NCI-H446 treated with DMSO at 0.1 percent for 48 hours (cell line): ENCODE results near the gene FAM174B.

Experiments
- DNase-seq: peaks from one replicate; lab custom pipeline; 2025; lab: John Stamatoyannopoulos, UW

Gene FAM174B

DNA sequence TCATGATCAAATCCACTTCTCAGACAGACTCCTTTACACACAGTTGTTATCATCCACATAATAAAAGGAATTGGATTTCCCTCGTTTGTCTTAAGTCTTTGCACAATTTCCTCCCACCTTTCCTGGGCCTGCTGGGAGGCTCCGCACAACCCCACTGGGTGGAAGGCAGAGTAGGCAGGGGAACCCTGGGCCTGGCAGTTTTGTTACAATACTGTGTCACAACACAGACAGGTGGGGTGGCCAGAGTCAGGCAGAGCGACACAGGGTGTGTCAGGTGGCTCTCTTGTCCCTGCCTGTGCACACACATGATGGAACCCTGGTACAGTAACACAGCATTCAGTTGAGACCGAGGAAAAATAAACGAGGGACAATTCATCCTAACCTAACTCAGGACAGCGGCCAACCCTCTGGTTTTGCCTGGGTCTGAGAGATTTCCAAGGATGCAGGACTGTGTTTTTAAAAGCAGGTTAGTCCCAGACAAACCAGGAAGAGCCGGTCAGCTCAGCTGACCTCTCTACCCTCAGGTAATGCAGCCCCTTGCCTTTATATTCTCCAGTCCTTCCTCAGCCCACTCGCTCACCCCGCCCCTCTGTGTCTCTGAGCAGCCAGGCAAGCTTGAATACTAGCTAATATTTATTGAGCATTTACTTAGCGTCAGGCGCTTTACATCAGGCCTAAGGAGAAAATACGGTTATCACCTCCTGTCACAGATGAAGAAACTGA, 8.8 kb upstream of the FAM174B start:
- DNase-seq = no peak

DNA sequence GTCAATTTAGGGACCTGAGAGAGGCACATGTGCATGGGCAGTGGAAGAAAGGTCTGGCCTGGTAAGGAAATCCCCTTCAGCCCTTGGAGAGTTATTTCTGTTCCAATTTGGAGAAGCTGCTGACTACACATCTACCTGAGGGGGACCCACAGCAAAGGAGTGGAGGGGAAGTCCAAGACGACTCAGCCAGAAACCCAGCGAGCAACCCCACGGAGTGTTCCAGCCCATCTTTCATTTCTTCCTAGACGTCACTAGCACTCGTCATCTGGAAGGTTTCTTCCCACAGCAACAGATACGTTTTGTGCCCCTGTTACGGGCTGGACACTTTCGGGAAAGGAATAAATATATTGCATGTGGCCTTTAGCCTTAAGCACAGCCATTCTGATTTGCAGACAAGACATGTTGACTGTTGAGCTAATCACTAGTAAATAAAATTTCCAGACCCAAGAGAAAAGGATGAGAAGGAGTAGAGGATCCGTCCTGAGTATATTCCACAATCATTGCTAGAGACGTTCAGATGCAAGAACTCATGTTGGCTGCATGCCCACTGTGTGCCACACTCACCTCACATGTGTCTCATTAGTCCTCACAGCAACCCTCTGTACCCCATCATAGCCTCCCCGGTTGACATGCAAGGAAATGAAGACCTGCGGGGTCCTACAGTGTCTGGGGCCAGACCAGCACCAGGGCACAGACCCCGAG, 7.8 kb upstream of the FAM174B start:
- no peak for DNase-seq

DNA sequence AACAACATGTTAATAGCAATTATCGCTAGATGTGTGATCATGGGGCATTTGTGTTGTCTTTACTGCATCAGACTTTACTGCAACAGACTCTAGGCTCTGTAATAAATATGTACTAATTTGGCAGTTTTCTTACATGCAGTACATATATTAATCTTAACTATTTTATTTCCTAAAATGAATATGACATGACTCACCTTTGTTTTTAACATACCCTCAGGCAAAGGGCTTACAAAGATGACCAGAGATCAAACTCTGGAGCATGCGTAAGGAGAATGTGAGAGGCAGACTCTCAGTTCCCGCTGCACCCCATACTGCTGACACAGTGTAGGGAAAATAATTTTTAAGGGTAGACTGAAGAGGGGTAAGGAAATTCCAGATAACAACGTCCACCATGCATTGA, 7.2 kb upstream of the FAM174B start:
- DNase-seq = no peak

DNA sequence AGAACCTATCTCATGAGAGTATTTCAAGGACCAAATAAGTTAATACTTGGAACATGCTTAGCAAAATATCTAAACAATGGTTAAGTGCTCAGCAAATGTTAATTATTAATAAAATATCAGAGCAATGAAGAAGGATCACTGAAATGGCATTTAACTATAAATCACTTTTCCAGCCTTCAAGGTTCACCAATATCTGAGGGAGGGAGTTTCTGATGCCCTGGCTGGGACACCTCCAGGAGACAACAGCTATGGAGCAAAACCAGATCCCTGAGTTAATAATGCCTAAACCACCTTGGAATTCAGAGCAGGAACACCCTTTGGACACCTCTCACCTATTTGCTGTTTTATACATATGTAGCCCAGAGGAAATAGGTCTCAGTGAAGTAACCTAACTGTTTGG, 6.4 kb upstream of the FAM174B start:
- DNase-seq = no peak

DNA sequence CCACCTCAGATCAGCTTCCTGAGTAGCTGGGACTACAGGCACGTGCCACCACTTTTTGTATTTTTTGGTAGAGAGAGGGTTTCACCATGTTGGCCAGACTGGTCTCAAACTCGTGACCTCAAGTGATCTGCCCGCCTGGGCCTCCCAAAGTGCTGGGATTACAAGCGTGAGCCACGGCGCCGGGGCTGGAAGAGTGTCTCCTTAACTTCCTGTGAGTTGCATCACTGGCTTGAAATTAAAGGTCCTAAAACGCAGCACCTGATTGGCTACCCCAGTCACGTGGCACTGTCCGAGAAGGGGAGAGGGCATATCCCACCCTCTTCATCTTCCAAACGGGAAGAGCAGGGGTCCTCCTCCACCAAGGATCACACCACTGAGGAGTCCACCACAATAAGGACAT, 5.5 kb upstream of the FAM174B start:
- no peak for DNase-seq

DNA sequence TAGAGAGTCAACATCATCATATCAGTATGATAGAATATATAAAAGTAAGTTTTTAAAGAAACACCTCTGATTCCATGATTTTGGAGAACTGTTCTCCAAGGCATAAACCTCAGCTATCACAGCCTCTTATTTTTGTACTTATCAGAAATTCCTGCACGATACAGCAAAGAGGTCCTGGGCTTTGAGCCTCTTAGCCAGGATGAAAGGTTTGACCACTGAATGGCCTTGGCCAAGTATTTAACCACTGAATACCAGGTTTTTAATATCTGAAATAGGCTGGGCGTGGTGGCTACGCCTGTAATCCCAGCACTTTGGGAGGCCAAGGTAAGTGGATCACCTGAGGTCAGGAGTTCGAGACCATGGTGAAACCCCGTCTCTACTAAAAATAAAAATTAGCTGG, 1.9 kb upstream of the FAM174B start:
- no peak for DNase-seq

DNA sequence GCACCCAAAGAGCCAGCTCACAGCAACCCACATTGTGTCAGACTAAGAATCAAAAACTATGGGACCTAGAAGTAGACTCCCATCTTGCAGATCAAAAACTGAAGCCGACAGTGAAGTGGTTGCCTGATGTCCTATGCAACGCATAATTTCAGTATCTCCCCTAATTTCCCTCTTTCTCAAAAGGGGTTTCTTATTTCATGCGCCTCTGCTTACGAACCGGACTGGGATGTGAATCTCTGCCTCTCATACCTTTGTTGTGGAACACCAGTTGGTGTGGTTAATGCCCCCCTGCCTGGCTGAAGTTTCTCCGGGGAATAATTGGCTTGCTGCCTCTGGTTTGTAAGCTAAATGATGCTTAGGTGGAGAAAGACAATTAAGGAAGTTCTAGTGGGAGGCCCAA, 514 bp upstream of the FAM174B start:
- no peak for DNase-seq

DNA sequence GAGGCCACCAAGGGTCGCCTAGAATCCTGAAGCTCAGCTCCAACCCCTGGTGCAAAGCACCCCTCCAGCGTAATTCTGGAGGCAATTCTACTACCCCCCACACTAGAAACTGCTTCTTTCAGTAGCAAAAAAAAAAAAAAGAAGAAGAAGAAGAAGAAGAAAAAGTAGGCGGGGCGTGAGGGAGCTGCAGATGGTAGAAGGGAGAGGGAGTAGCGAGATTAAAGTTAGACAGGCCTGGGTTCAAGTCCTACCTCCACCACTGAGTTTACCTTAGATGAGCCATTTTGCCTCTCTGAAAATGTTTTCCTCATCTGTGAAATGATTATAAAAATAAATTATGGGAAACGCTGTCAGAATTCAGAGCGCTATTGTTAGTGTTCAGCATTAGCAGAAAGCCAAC, 913 bp downstream of the FAM174B start:
- no peak for DNase-seq

DNA sequence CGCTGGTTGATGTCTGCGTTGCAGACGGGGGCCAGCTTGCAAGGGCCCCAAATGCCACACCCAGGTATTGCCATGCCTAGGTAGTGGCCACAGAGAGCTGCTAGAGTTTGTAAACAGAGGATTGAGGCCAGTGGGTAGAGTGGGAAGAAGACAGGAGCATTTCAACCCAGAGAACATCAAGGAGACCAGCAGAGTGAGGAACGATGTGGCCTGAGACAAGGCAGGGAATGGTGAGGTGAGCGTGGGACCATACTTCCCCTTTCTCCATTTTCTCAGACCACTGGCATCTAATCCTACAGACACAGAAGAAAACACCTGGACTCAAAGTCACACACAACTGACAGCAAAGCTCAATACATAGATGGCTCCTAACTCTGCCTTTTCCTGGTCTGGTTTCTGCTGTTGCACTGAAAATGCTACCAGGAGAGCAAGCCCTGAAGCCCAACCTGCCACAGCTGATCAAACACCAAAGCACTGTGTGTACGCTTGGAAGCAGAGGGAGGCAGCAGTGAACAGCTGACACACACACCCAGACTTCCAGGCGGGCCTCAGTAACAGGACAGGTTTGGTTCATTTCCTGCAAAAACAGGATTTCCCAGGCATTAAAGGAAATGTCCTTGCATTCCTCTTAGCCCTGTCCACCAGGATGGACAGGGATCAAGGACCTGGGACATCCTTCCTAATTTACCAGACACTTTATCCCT, 1.6 kb downstream of the FAM174B start:
- no peak for DNase-seq

DNA sequence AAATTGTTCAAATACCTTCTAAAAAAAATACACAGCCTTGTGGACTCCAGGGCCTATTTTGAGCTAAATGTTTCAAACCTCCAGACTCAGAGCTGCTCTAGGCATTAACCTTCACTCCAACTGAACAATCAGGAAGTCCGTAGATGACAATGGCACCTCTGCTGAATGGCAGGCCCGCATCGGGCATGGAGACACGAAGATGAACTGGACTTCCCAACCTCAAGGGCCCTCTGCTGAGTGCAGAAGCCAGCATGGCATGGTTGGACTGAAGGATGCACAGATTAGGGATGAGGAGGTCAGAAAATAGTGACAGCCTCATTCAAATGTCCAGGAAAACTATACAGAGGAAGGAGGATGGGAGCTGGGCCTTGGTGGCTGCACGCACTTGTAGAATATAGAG, 2.2 kb downstream of the FAM174B start:
- DNase-seq = no peak

DNA sequence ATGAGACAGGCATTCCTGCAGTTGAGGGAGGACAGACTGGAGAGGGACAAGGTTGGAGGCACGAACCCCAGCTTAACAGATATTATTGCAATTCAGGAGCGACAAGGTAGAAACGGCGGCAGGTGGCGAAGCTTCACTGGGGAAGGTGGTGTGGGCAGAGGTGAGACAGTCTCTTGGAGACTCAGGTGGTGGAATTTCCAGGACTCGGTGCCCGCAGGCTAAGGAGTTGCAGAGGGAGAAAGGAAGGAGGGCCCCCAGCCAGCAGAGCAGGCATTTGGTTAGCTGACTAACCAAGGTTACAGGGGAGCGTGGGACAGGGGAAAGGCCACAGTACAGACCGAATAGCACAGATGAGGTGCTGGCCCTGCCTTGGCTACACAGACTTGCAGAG, 3.0 kb downstream of the FAM174B start:
- no peak for DNase-seq

DNA sequence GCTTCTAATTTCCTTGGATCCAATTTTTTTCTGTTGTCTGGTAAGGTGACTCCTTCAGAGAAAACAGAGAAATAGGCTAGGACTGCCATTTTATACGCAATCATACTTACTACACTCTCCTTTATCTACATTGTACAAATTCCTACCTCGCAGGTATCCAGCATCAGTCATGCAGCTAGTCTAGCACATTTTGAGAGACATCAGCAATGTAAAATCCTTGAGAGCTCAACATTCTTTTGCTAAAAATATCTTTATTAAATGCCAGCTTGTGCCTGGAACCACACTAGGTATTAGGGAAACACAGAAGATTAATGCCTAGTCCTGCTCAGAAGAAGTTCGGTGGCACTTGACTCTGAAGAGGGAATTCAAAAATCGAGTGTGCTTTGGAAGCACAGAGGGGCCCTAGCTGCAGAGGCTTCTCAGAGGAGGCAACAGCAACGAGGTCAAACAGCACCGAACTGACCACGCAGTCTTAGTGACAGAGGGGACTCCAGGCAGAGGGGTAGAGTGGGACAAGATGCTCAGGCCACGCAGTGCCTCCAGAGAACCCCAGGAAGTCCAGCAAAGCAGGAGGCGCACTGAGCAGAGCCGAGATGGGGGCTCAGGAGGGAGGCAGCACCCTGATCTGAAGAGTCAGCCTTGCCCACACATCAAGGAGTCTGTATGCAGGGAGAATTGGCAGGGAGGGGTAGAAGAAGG, 3.5 kb downstream of the FAM174B start:
- no peak for DNase-seq

DNA sequence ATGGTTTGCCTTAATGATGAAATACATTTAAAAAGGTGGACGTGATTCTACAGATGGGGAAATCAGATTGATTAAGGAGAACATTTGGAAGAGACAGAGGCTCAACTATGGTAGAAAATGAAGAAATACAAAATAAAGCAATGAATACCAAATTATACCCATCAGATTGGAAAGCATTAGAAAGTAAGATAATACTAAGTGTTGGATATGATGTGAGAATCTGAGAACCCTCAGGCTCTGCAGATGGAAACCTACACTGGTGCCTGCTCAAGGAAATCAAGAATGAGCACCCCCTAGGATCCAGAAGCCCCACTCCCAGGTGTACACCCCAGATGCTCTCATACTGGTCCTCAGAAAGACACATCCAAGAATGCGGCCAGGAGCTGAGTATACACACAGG, 4.6 kb downstream of the FAM174B start:
- DNase-seq = no peak

DNA sequence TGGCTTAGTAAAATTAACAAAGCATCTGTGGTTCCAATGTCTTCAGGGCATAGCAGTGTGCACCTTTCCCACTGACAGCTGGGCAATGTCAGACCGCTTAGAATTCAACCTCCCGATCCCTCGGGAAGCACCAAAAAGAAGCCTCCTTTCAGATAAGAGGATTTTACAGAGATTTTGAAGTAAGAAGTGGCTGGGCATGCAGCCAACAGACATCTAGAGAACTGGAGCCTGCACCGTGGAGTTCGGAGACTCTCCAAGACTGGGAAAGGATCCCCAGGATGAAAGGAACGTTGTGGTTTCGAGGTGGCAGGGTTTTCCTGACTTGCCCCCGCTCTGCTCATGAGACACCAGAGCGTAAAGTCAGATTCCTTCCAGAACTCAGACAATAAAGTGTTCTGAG, 5.3 kb downstream of the FAM174B start:
- DNase-seq = no peak

DNA sequence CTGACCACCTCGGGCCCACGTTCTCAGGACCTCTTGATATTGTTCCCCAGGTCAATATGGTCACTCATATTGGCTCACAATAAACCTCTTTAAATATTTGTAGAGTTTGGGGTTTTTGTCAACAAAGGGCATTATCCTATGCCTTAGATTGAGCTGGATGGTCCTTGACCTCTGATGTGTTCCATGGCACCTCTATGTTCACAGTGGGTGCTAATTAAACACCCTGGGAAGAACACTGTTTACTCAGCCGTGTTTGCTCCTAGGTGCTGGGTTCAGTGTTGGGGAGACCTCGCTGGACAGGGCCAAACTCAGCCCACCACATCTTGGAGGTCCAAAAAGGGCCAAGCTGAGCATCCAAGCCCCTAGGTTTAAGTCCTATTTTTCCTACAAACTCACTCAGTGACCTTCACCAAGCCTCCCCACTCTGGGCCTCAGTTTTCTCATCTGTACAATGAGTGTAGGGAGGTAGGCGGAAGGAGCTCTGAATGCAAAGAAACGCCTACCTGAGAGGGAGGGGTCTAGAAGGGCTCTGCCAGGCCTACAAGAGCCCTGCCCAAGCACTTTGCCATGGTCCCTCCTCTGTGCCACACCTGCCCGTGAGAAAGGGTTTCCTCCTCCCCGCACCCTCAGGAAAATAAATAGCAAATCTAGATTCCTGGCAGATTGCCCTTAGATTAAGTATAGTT, 7.2 kb downstream of the FAM174B start:
- no peak for DNase-seq

DNA sequence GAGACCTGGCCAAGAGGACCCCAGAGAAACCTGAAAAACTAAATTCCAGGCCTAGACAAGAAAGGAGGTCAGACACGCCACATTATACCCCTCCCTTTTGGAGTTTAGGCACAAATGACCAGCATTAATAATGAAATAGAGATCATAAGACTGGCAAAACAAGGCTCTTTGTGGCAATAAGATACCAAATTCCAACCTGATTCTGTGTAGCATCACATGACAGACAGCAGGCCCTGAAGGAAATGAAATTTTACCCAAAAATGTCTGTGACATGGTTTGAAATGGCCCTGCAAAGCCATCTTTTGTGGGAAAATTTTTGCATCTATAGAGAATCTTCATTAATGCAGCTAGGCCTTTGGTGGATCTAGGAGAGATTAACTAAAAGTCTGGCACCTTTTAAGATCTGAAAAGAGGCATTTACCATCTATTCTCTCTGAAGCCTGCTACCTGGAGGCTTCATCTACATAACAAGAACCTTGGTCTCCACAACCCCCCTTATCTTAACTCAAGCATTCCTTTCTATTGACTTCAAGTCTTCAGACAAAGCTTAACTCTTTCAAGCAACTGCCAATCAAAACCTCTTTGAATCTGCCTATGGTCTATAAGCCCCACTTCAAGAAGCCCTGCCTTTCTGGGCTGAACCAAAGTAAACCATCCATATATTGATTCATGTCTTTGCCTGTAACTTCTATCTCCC, 8.0 kb downstream of the FAM174B start:
- no peak for DNase-seq

DNA sequence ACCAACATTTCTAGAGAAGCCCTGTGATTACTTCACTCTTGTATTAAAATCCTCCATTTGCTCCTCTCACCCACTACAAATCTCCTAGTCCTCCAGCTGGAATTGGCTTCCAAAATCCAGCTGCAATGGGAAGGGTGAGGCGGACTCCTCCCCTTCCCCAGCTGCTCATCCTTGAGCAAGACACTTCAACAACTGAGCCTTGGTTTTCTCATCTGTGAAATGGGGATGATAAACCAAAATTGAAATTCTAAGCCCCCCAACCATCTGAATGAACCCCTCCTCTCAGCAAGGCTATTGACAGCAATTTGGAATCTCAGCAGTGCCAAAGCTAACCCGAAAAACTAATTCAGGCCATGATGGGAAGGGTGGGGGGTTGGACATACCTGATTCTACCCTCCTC, 9.4 kb downstream of the FAM174B start:
- no peak for DNase-seq

DNA sequence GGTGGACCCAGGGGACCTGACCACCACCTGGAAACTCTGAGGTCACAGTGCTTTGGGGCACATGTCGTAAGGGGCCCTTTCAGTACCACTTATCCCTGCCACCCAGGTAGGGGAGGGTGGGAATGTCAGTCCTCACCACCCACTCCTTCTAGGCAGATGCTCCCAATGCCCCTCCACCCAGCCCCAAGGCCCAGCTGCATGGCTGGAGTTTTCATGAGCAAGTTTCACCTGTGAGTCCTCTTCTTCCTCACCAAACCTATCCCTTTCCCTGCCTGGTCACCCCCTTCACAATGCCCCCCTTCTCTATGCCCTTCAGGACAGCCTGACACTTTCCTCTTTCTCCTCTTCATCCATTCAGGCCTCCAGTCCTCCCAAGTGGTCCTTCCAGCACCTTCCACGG, 9.8 kb downstream of the FAM174B start:
- no peak for DNase-seq

DNA sequence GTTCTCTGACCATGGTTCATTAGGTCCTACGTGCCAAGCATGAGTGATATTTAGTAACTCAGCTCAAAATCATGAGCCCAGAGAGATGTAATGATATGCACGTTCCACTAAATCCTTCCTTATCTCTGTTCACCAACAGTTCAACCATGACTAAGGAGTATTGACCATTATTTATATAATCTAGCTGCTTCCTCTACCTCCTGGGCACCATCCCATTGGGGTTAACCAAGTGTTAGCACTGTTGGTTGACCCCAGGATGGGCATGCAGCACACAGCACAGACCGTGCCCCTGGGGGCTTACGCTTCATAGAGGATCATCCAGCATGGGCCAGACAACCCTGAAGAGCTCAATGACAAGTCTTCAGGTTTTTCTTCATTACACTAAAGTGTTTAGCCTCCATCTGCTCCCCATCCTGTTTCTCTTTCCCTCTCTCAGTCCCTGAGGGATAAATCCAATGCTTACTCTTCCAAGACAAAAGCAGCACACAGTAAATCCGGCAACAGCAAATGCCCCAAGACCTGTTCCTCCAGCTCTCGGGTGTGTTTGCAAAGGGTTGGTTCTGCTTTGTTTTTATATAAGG, 10.4 kb downstream of the FAM174B start:
- no peak for DNase-seq

DNA sequence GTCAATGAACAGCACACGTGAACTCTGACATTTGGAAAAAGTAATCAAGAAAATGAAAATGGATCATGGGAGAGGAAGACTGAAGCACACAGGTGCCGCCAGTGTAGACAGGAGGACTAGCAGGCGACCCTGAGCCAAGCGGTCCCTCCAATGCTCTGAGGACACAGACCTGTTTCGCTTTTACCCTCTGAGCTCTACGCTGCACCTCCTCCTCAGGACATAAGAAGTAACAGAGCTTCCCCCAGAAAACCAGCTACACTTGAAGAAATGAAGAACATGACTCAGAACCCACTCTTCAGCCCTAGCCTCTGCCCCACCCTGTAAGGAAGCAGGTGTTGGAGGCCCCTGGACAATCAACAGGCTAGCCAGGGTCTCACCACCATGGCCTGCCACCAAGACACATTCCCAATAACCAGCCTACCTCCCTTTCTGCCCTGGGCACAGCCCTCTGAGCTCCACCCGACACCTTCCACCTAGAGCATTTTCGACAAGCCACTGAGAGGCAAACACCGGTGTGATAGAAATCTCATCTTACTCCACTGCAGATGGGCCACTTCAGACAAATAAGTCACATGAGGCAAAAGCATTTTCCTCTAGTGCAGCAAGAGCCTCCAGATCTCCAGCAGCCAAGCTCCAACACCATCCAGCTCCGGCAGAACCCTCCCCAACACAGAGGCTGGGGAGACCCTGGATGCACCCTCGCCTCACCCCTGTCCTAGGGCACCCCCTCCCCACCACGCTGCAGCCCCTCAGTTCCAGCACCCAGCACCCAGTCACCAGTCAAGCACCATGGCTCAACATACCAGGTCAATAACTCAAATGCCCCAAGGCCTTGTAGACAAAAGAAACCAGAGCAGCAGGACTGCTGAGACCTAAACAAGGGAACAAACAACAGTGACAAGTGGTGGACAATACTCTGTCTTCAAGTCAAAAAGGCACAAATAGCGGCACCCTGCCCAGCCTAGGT, 11.4 kb downstream of the FAM174B start:
- DNase-seq = no peak
